ENCODE data around the gene LYZL2. TPM values are rescaled to one million over a fixed set of nuclear protein-coding genes. Genes with fewer than 3 reads are reported as not detected.

Gene LYZL2
- total RNA-seq, 1 donor from 2014 or later = not detected

DNA sequence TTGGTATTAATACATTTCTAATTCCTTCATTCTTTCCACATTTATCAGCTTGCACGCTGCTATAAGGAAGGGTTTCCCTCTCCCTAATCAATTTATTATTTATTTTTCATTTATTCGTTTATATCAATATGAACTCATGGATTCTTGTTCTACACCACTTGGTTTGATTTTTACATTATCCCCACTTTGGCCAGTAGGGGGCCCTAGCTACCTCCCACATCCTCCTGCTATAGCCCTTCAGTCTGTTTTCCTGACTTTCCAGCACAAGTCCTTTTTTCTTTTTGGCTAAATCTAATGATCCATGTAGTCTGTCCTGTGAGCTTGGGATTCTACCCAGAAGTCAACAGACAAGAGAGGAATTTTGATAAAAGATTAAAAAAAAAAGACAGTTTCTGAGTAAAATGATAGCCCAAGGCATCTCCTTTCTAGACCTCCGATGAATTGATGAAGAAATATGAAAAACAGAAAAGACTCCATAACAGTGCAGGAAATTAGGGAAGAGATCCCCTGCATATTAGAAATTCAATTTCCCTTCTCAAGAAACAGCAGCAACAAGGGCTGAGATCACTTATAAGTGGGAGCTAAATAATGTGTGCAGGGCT lies 47.7 kb downstream of the LYZL2 start:
- no peak overlapping the region for H3K4me3 ChIP-seq (ENCODE audit: low read depth, low read length)
- no peak for DNase-seq (ENCODE audit: low read depth)
- no peaks in the 10 kb centered on the region for H3K36me3 ChIP-seq (ENCODE audit: control insufficient read depth, insufficient read depth, low read length)
- TF ChIP-seq CTCF (IDR thresholded peaks at IDR 0.05; ENCODE audit: insufficient read depth, low read length, poor library complexity, severe bottlenecking) = peak; percentile 76
- no peaks in the 10 kb centered on the region for H3K27me3 ChIP-seq (ENCODE audit: control insufficient read depth, insufficient read depth, low read length)

GRCh38 chr10:30580676-30581075 lies 48.9 kb downstream of the LYZL2 start:
- no peak for TF ChIP-seq CTCF (IDR thresholded peaks at IDR 0.05; ENCODE audit: insufficient read depth, low read length, poor library complexity, severe bottlenecking)
- no peaks in the 10 kb centered on the region for H3K36me3 ChIP-seq (ENCODE audit: control insufficient read depth, insufficient read depth, low read length)
- H3K4me3 ChIP-seq (ENCODE audit: low read depth, low read length) = no peak overlapping the region
- DNase-seq (ENCODE audit: low read depth) = no peak
- H3K27me3 ChIP-seq (ENCODE audit: control insufficient read depth, insufficient read depth, low read length) = no peaks in the 10 kb centered on the region

GRCh38 chr10:30580241-30580640 lies 49.3 kb downstream of the LYZL2 start:
- Histone ChIP-seq H3K4me3 (ENCODE audit: low read depth, low read length) (no peak overlapping the region), H3K27me3 (ENCODE audit: control insufficient read depth, insufficient read depth, low read length) (no peaks in the 10 kb centered on the region), H3K36me3 (ENCODE audit: control insufficient read depth, insufficient read depth, low read length) (no peaks in the 10 kb centered on the region)
- no peak for TF ChIP-seq CTCF (IDR thresholded peaks at IDR 0.05; ENCODE audit: insufficient read depth, low read length, poor library complexity, severe bottlenecking)
- no peak for DNase-seq (ENCODE audit: low read depth)

DNA sequence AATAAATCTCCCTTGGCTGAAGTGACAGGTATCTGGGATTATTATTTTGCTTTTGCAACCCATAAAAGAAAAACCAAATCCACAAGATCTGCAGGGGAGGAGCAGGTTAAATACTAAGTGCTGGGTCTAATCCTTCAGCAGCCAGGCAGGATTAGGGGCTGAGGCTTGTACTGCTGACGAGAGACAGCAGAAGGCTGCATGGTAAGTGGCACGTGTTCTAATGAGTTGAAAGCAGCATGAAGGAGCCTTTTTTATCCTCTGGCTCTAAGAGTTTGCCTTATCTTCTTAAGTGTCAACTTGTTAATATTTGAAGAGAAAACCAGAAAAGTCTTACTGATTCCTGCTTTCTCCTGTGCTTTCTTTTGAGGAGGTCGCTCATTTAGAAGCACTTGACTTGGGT lies 50.0 kb downstream of the LYZL2 start:
- Histone ChIP-seq H3K4me3 (ENCODE audit: low read depth, low read length) (no peak overlapping the region), H3K27me3 (ENCODE audit: control insufficient read depth, insufficient read depth, low read length) (no peaks in the 10 kb centered on the region), H3K36me3 (ENCODE audit: control insufficient read depth, insufficient read depth, low read length) (no peaks in the 10 kb centered on the region)
- TF ChIP-seq CTCF (IDR thresholded peaks at IDR 0.05; ENCODE audit: insufficient read depth, low read length, poor library complexity, severe bottlenecking) = no peak
- DNase-seq (ENCODE audit: low read depth) = no peak

GRCh38 chr10:30577048-30577447 lies 52.5 kb downstream of the LYZL2 start:
- Histone ChIP-seq H3K36me3 (ENCODE audit: control insufficient read depth, insufficient read depth, low read length) (no peaks in the 10 kb centered on the region), H3K27me3 (ENCODE audit: control insufficient read depth, insufficient read depth, low read length) (no peaks in the 10 kb centered on the region), H3K4me3 (ENCODE audit: low read depth, low read length) (no peak overlapping the region)
- no peak for TF ChIP-seq CTCF (IDR thresholded peaks at IDR 0.05; ENCODE audit: insufficient read depth, low read length, poor library complexity, severe bottlenecking)
- DNase-seq (ENCODE audit: low read depth) = no peak

DNA sequence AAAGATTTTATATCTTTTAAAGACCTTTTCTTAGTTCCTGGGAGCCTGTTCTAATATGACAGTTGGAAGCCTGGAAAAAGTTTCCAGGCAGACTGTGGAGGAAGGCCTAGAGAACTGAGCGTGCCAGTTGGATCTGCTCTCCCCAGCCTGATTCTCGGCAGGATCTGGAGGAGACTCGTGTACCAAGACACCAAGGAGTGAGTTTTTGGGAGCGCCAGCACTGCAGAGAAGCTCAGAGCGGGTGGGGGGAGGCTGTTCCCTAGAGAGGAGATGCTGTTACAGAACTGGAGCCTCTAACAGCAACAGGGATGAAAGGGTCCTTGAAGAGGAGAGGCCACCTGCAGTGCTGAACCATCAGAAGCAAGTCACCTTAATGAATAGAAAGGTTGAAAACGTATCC lies 52.9 kb downstream of the LYZL2 start:
- no peak for TF ChIP-seq CTCF (IDR thresholded peaks at IDR 0.05; ENCODE audit: insufficient read depth, low read length, poor library complexity, severe bottlenecking)
- Histone ChIP-seq H3K27me3 (ENCODE audit: control insufficient read depth, insufficient read depth, low read length) (no peaks in the 10 kb centered on the region), H3K4me3 (ENCODE audit: low read depth, low read length) (no peak overlapping the region), H3K36me3 (ENCODE audit: control insufficient read depth, insufficient read depth, low read length) (no peaks in the 10 kb centered on the region)
- DNase-seq (ENCODE audit: low read depth) = no peak
